OCI-LY1 (cell line): Measurements from ENCODE around the gene FN3K.

Source experiments
- H2AFZ ChIP-seq: fragments of 200-600 bp; sonication (generic), shearing (Covaris generic); 2 replicates; pipeline ENCODE4 v1.6.0; 2014; ENCODE audit warnings: antibody characterized with exemption, mild to moderate bottlenecking, low read length
- H3F3A ChIP-seq: fragments of 200-600 bp; sonication (generic), shearing (Covaris generic); 2 replicates; pipeline ENCODE4 v1.6.0; 2014; ENCODE audit warnings: mild to moderate bottlenecking, antibody characterized with exemption, low read length, moderate library complexity; ENCODE audit not compliant: insufficient read depth
- H3K27ac ChIP-seq: fragments of 200-600 bp; sonication (generic); 2 replicates; pipeline ENCODE4 v1.5.1; 2014; ENCODE audit warnings: low read length, mixed run types, mild to moderate bottlenecking, low read depth; ENCODE audit not compliant: poor library complexity, severe bottlenecking
- H3K27me3 ChIP-seq: fragments of 200-600 bp; sonication (generic); 2 replicates; pipeline ENCODE4 v1.6.0; 2014; ENCODE audit warnings: antibody characterized with exemption, mild to moderate bottlenecking, low read length, moderate library complexity; ENCODE audit not compliant: insufficient read depth
- H3K36me3 ChIP-seq: fragments of 200-600 bp; sonication (generic); 2 replicates; pipeline ENCODE4 v1.6.1; 2014; ENCODE audit warnings: mild to moderate bottlenecking, antibody characterized with exemption, low read length, moderate library complexity, mixed read lengths; ENCODE audit not compliant: insufficient read depth
- H3K4me1 ChIP-seq: fragments of 200-600 bp; sonication (generic); 2 replicates; pipeline ENCODE4 v1.5.1; 2014; ENCODE audit warnings: mild to moderate bottlenecking, low read length, moderate library complexity; ENCODE audit not compliant: insufficient read depth, severe bottlenecking
- H3K4me2 ChIP-seq: fragments of 200-600 bp; sonication (generic), shearing (Covaris generic); 2 replicates; pipeline ENCODE4 v1.6.1; 2014; ENCODE audit warnings: low read length
- H3K4me3 ChIP-seq: fragments of 200-600 bp; sonication (generic); 2 replicates; pipeline ENCODE4 v1.5.1; 2014; ENCODE audit warnings: low read length, low read depth, mild to moderate bottlenecking, mixed read lengths; ENCODE audit not compliant: poor library complexity, severe bottlenecking
- H3K79me2 ChIP-seq: fragments of 200-600 bp; shearing (Covaris generic); 2 replicates; pipeline ENCODE4 v1.6.1; 2016; ENCODE audit warnings: mixed run types, low read length, mixed read lengths; ENCODE audit not compliant: insufficient read depth
- H3K9ac ChIP-seq: fragments of 200-600 bp; sonication (generic), shearing (Covaris generic); 2 replicates; pipeline ENCODE4 v1.6.1; 2014; ENCODE audit warnings: mild to moderate bottlenecking, low read length, mixed read lengths
- H3K9me2 ChIP-seq: fragments of 200-600 bp; sonication (generic), shearing (Covaris generic); 2 replicates; pipeline ENCODE4 v1.6.1; 2014; ENCODE audit warnings: low read depth, mild to moderate bottlenecking, low read length, mixed read lengths
- H3K9me3 ChIP-seq: fragments of 200-600 bp; shearing (Covaris generic); 2 replicates; pipeline ENCODE4 v1.6.1; 2014; ENCODE audit warnings: low read length, mixed read lengths
- H4K20me1 ChIP-seq: fragments of 200-600 bp; sonication (generic), shearing (Covaris generic); 2 replicates; pipeline ENCODE4 v1.6.0; 2016; ENCODE audit warnings: mild to moderate bottlenecking, low read length; ENCODE audit not compliant: insufficient read depth
- CTCF ChIP-seq: fragments of 200-600 bp; sonication (generic), shearing (Covaris generic); IDR thresholded peaks from 2 replicates; pipeline ENCODE4 v1.5.1; 2017; ENCODE audit warnings: mild to moderate bottlenecking, antibody characterized with exemption, low read length, moderate library complexity, mixed read lengths
- EZH2 ChIP-seq: fragments of 200-600 bp; sonication (generic), shearing (Covaris generic); IDR thresholded peaks from 2 replicates; pipeline ENCODE4 v1.8.0; 2017; ENCODE audit warnings: borderline replicate concordance, mixed run types, mild to moderate bottlenecking, antibody characterized with exemption, low read length, moderate library complexity, mixed read lengths

The FN3K gene

DNA sequence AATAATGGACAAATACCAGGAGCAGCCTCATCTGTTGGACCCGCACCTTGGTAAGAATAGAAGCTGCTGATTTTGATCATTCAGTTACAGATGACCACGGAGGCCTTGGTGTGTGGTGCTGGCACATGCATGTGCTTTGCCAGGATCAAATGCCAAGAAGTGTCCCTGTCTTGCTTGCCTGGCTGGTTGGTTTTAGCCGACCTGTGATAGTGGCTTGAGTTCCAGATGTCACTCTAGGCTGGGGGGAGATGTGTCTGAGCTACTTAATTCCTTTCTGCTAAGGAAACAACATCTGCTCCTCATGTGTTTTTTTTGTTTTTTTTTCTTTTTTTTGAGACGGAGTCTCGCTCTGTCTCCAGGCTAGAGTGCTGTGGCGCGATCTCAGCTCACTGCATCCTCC, 20.8 kb downstream of the FN3K start:
- Histone ChIP-seq H3K79me2 (peaks cover 5% of the 10 kb centered on the region), H3K27me3 (no peaks in the 10 kb centered on the region), H3F3A (no peaks in the 10 kb centered on the region), H3K4me2 (no peak overlapping the region), H3K36me3 (peaks cover 20% of the 10 kb centered on the region; the same call in 1 of the 2 replicates), H3K4me3 (no peak overlapping the region), H4K20me1 (no peaks in the 10 kb centered on the region), H3K4me1 (peaks cover 21% of the 10 kb centered on the region), H3K9me3 (no peaks in the 10 kb centered on the region), H3K9ac (no peak overlapping the region), H2AFZ (no peak overlapping the region), H3K9me2 (no peaks in the 10 kb centered on the region), H3K27ac (no peak overlapping the region)
- no peak for TF ChIP-seq EZH2
- no peak for TF ChIP-seq CTCF

GRCh38 chr17:82765371-82765770, 30.0 kb downstream of the FN3K start:
- no peak overlapping the region for H3K27ac ChIP-seq
- no peak overlapping the region for H2AFZ ChIP-seq
- no peaks in the 10 kb centered on the region for H3K4me1 ChIP-seq
- H3K9me3 ChIP-seq = no peaks in the 10 kb centered on the region
- no peaks in the 10 kb centered on the region for H4K20me1 ChIP-seq
- TF ChIP-seq CTCF = no peak
- TF ChIP-seq EZH2 = no peak
- no peaks in the 10 kb centered on the region for H3K9me2 ChIP-seq
- H3F3A ChIP-seq = no peaks in the 10 kb centered on the region
- H3K9ac ChIP-seq = no peak overlapping the region
- H3K4me2 ChIP-seq = no peak overlapping the region
- H3K4me3 ChIP-seq = no peak overlapping the region
- no peaks in the 10 kb centered on the region for H3K27me3 ChIP-seq
- peaks cover 3% of the 10 kb centered on the region; the same call in 1 of the 2 replicates for H3K79me2 ChIP-seq
- peaks cover 59% of the 10 kb centered on the region for H3K36me3 ChIP-seq

DNA sequence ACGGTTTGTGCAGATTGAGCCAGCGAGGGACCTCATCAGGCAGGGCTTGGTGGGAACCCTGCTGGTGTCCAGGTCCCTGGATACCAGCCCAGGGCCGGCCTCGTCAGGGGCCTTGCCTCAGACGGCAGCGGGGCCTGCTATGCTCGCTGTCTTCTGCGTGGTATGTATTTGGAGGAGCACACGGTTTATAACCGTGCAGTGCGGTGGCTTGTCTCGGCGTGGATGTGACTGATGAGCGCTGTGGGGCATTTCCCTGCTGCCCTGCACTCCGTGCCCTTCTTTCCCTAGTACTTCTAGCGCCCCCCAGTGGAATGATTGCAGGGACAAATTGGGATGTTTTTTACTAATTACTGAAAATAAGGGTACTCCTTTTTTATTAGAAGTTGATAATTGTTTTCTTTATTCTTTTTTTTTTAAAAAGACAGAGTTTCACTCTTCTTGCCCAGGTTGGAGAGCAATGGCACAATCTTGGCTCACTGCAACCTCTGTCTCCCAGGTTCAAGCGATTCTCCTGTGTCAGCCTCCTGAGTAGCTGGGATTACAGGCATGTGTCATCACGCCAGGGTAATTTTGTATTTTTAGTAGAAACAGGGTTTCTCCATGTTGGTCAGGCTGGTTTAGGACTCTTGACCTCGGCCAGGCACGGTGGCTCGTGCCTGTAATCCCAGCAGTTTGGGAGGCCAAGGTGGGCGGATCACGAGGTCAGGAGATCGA, 31.8 kb downstream of the FN3K start:
- Histone ChIP-seq H3F3A (no peaks in the 10 kb centered on the region), H3K9ac (no peak overlapping the region), H3K9me3 (no peaks in the 10 kb centered on the region), H3K27ac (no peak overlapping the region), H3K4me2 (no peak overlapping the region), H4K20me1 (no peaks in the 10 kb centered on the region), H3K27me3 (no peaks in the 10 kb centered on the region), H3K4me3 (no peak overlapping the region), H3K9me2 (no peaks in the 10 kb centered on the region), H2AFZ (no peak overlapping the region), H3K79me2 (no peaks in the 10 kb centered on the region), H3K4me1 (no peaks in the 10 kb centered on the region), H3K36me3 (peaks cover 53% of the 10 kb centered on the region)
- TF ChIP-seq EZH2 = no peak
- TF ChIP-seq CTCF = peak; percentile 71
